Ishikawa (cell line): ENCODE measurements around the gene TMEM132D.

ENCODE experiments used
- CEBPB ChIP-seq: IDR thresholded peaks from 2 replicates; pipeline ENCODE4 v1.6.1; 2012
- CREB1 ChIP-seq: IDR thresholded peaks from 2 replicates; pipeline ENCODE4 v1.6.1; 2012; ENCODE audit warnings: low read depth
- EGR1 ChIP-seq: IDR thresholded peaks from 2 replicates; pipeline ENCODE4 v1.6.1; 2012
- EP300 ChIP-seq: IDR thresholded peaks from 2 replicates; pipeline ENCODE4 v1.6.1; 2012; ENCODE audit warnings: borderline replicate concordance
- FOXM1 ChIP-seq: IDR thresholded peaks from 2 replicates; pipeline ENCODE4 v1.6.1; 2012; ENCODE audit warnings: low read depth, borderline replicate concordance
- MAX ChIP-seq: IDR thresholded peaks from 2 replicates; pipeline ENCODE4 v1.6.1; 2012
- NFIC ChIP-seq: IDR thresholded peaks from 2 replicates; pipeline ENCODE4 v1.6.1; 2012
- RAD21 ChIP-seq: IDR thresholded peaks from 2 replicates; pipeline ENCODE4 v1.6.1; 2012; ENCODE audit warnings: low read depth
- REST ChIP-seq: IDR thresholded peaks from 2 replicates; pipeline ENCODE4 v1.6.1; 2012; ENCODE audit warnings: low read depth, mild to moderate bottlenecking
- TAF1 ChIP-seq: IDR thresholded peaks from 2 replicates; pipeline ENCODE4 v1.6.1; 2012; ENCODE audit warnings: low read depth, mild to moderate bottlenecking
- TCF12 ChIP-seq: IDR thresholded peaks from 2 replicates; pipeline ENCODE4 v1.6.1; 2012; ENCODE audit warnings: low read depth
- TEAD4 ChIP-seq: IDR thresholded peaks from 2 replicates; pipeline ENCODE4 v1.6.1; 2012
- USF1 ChIP-seq: IDR thresholded peaks from 2 replicates; pipeline ENCODE4 v1.6.1; 2012
- YY1 ChIP-seq: IDR thresholded peaks from 2 replicates; pipeline ENCODE4 v1.6.1; 2012; ENCODE audit warnings: low read depth
- ZBTB7A ChIP-seq: IDR thresholded peaks from 2 replicates; pipeline ENCODE4 v1.6.1; 2012; ENCODE audit warnings: low read depth

TMEM132D gene

GRCh38 chr12:129527506-129527905 is 376.3 kb downstream of the TMEM132D start:
- TF ChIP-seq CEBPB (no peak), REST (no peak), FOXM1 (no peak)

GRCh38 chr12:129523621-129524020 is 380.2 kb downstream of the TMEM132D start:
- TF ChIP-seq ZBTB7A (no peak), RAD21 (no peak), USF1 (no peak), YY1 (no peak), MAX (no peak), TAF1 (no peak), CREB1 (no peak), EGR1 (no peak), NFIC (no peak), TEAD4 (no peak), REST (no peak)

GRCh38 chr12:129520739-129521138 is 383.1 kb downstream of the TMEM132D start:
- no peak for TF ChIP-seq CEBPB
- no peak for TF ChIP-seq TCF12
- TF ChIP-seq FOXM1, result no peak
- no peak for TF ChIP-seq USF1
- TF ChIP-seq NFIC, result no peak
- no peak for TF ChIP-seq MAX

- TF ChIP-seq REST (no peak), CEBPB (no peak), EP300 (no peak), NFIC (no peak), RAD21 (no peak), ZBTB7A (no peak), CREB1 (no peak), USF1 (no peak), TAF1 (no peak), TCF12 (no peak), FOXM1 (no peak), YY1 (no peak), EGR1 (no peak), MAX (no peak), TEAD4 (no peak)
Measured at GRCh38 chr12:129503802-129504201, 400.0 kb downstream of the TMEM132D start.

- TF ChIP-seq NFIC (no peak), TEAD4 (no peak), EGR1 (no peak), TAF1 (no peak)
Measured at GRCh38 chr12:129496226-129496625, 407.6 kb downstream of the TMEM132D start.
